Small intestine (tissue), 7 donors: ENCODE results near the gene CFAP61. TPM values are rescaled to one million over a fixed set of nuclear protein-coding genes. Genes with fewer than 3 reads are reported as not detected.
"Not testable (repeated sequence)": the region's sequence is repeated elsewhere in the genome, so short reads cannot be mapped to it uniquely, and the experiment has no call there.

Experiments
- DNase-seq, 2 donors: peaks; one replicate each; pipeline versions ENCODE4 v3.0.0 to v3.0.0-alpha.2; 2013
- FAIRE-seq: peaks from 2 replicates; lab custom pipeline; 2012; peaks lifted over from hg19 to GRCh38; lab: Jason Lieb, UNC
- H3K27ac ChIP-seq, 3 donors: one replicate each; pipeline ENCODE4 v1.5.1; 2013; ENCODE audit warnings: low read length in 2 of 3, mild to moderate bottlenecking in 2 of 3, control low read depth in 1 of 3, inconsistent platforms in 1 of 3, low read depth in 1 of 3, moderate library complexity in 1 of 3
- H3K27me3 ChIP-seq, 3 donors: one replicate each; pipeline ENCODE4 v1.6.1; 2013; ENCODE audit warnings: low read length in 3 of 3, inconsistent platforms in 1 of 3; ENCODE audit not compliant: control insufficient read depth in 3 of 3, insufficient read depth in 3 of 3
- H3K36me3 ChIP-seq, 3 donors: one replicate each; pipeline ENCODE4 v1.6.1; 2013; ENCODE audit warnings: low read length in 3 of 3, inconsistent platforms in 1 of 3, low read depth in 1 of 3, mild to moderate bottlenecking in 1 of 3, moderate library complexity in 1 of 3; ENCODE audit not compliant: control insufficient read depth in 3 of 3, insufficient read depth in 2 of 3
- H3K4me1 ChIP-seq, 3 donors: one replicate each; pipeline ENCODE4 v1.6.1; 2013; ENCODE audit warnings: low read length in 2 of 3, inconsistent platforms in 1 of 3, low read depth in 1 of 3, mild to moderate bottlenecking in 1 of 3, moderate library complexity in 1 of 3; ENCODE audit not compliant: control insufficient read depth in 3 of 3, insufficient read depth in 2 of 3
- H3K4me3 ChIP-seq, 3 donors: one replicate each; pipeline ENCODE4 v1.5.1; 2013; ENCODE audit warnings: low read length in 3 of 3, control low read depth in 1 of 3, inconsistent platforms in 1 of 3, low read depth in 1 of 3, mild to moderate bottlenecking in 1 of 3, moderate library complexity in 1 of 3
- H3K9me3 ChIP-seq, 2 donors: one replicate each; pipeline ENCODE4 v1.6.1; 2013; ENCODE audit warnings: low read depth in 1 of 2, low read length in 1 of 2; ENCODE audit not compliant: control insufficient read depth in 2 of 2, insufficient read depth in 1 of 2
- WGBS, 3 donors: extraction: QIAGEN DNeasy Blood & Tissue Kit; methylation state at CpG; one replicate each; pipeline ENCODE4 v1.1.7; 2013; 5-methylcytosine and 5-hydroxymethylcytosine counted together
- polyA plus RNA-seq, 4 donors: library from polyadenylated mRNA; stranded (reverse) in 3 of 4; unstranded in 1 of 4; fragments of 200-250 nt in 3 of 4; fragments of 120-200 nt in 1 of 4; gene quantifications; one replicate each; pipeline versions ENCODE4 v1.2.1 to v1.2.3, GENCODE V29; 2013
- donor health status: healthy with polysubstance abuse.
- donor health status: control.
- donor health status: control.
- donor health status: Bipolar disorder and iron deficiency.
- donor health status: healthy.

The CFAP61 gene
- polyA plus RNA-seq, 4 donors: 0.18 TPM; not detected in 2

DNA sequence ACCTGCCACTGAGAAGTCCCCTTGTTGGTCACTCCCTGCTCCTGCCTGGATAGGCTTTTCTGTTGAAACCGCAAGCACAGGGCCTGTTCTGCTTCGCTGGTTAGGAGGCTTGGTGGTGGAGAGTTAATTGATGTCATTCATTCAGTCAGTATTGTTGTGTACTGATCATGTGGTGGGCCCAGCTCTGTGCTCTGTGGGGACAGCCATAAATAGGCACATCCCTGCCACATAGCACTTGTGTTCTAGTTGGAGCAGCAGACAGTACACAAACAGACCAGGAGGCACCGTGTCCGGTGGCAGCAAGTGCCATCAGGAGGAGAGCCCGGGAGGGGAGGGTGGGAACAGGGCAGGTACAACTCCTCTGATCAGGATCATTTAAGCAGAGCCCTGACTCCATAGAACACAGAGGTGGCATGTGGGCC is 160.4 kb downstream of the CFAP61 start:
- Histone ChIP-seq H3K4me1 (no peaks in the 10 kb centered on the region), H3K9me3 (no peaks in the 10 kb centered on the region), H3K27me3 (peaks cover 0 to 6% (median 0%) of the 10 kb centered on the region in 3 donors), H3K4me3 (no peak overlapping the region), H3K27ac (no peak overlapping the region), H3K36me3 (no peaks in the 10 kb centered on the region)
- 73 to 86% (median 78%) methylated on average over 5 of the region's 5 CpGs for WGBS, 3 donors
- no peak for DNase-seq
- no peak for FAIRE-seq

DNA sequence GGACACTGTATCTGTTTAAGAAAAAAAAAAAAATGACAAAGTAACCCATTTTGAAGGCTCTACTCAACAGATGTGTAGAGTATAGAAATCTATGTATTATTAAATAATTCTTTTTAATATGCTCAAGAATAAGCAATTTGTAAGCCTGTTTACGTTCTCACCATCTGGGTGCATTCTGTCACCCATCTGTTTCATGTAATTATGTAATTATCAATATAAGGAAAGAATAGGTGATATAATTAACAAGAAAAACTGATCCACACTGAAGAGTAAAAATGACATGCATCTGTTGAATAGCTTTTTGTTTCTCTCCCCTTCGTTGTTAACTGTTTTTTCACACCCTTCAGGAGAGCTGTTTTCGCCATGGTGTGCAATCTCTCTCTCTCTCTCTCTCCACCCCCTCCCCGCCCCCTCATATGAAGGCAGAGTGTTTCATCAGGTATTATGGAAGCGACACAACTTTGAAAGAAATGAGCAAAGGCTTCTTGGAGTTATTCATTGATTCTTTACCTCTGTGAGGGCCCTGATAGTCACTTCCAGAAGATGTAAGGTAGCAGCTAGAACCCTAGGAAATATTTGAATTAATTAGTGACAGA is 161.3 kb downstream of the CFAP61 start:
- Histone ChIP-seq H3K27me3 (peaks cover 0 to 6% (median 0%) of the 10 kb centered on the region in 3 donors), H3K27ac (no peak overlapping the region), H3K4me1 (no peaks in the 10 kb centered on the region), H3K36me3 (no peaks in the 10 kb centered on the region), H3K4me3 (no peak overlapping the region), H3K9me3 (no peaks in the 10 kb centered on the region)
- FAIRE-seq: no peak
- 71 to 77% (median 71%) methylated on average over 5 of the region's 5 CpGs for WGBS, 3 donors
- no peak for DNase-seq

DNA sequence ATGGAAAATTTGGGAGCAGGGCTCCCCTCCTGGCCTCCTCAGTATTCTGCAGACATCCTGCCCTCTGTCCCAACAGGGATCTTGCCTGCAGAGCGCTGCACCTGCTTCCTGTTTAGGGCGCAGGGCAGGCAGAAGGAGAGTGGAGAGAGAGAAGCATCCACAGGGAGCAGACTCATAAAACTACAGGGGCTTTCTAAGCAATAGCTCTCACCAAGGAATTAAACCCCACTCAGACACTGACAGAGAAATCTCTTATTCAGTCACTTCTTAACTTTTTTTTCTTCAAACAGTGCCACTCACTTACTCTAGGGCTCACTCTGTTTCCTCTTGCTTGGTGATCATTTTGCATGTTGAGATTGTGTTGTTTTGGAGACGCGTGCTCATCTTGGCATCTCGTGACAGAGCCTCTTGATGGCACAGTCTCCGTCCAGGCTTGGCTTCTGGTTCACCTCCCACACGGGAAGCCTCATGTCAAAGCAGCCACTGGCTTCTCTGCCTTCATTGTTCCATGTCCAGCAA is 162.5 kb downstream of the CFAP61 start:
- no peaks in the 10 kb centered on the region for H3K9me3 ChIP-seq
- H3K27ac ChIP-seq: no peak overlapping the region
- no peaks in the 10 kb centered on the region for H3K36me3 ChIP-seq
- no peak for FAIRE-seq
- peaks cover 0 to 3% (median 0%) of the 10 kb centered on the region in 3 donors for H3K27me3 ChIP-seq
- no peak overlapping the region for H3K4me3 ChIP-seq
- no peaks in the 10 kb centered on the region for H3K4me1 ChIP-seq
- DNase-seq: no peak
- 59 to 74% (median 65%) methylated on average over 7 of the region's 7 CpGs for WGBS, 3 donors

DNA sequence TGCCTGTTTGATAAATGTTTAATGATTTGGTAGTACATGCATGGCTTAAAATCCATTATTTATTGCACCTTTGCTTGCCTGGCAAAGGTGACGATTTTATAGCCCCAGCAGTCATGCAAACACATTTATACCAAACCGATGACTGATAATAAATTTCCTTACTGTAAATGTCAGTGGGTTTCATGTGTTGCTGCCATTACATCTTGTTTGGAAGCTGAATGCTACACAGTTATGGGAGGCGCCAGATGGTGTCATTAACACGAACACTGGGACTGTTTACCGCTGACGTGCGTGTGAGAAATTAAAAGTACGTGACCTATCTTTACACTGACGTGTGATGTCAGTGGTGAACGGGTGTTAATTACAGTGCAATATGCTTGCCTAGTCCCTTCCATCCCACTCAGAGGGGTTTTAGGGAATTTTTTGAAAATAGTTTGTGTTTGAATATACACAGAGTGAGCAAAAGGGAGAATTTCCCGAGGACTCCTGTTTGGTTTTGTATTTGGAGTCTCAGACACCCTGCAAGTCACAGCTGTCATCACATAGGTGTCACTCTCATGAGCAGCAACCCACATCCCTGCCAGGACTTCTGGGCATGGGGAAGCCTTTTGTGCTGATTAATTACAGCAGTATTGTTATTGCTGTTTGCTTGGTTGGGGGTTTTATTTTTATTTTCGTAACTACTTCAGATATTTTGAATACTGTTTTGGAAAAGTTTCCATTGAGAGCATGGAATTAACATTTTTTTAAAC is 163.8 kb downstream of the CFAP61 start:
- Histone ChIP-seq H3K4me3 (no peak overlapping the region), H3K27ac (no peak overlapping the region), H3K9me3 (no peaks in the 10 kb centered on the region), H3K27me3 (peaks cover 0 to 2% (median 0%) of the 10 kb centered on the region in 3 donors), H3K4me1 (no peaks in the 10 kb centered on the region), H3K36me3 (no peaks in the 10 kb centered on the region)
- DNase-seq: peak in 1 of 2 donors; percentile 7
- no peak for FAIRE-seq
- WGBS, 3 donors: 53 to 62% (median 54%) methylated on average over 12 of the region's 12 CpGs

DNA sequence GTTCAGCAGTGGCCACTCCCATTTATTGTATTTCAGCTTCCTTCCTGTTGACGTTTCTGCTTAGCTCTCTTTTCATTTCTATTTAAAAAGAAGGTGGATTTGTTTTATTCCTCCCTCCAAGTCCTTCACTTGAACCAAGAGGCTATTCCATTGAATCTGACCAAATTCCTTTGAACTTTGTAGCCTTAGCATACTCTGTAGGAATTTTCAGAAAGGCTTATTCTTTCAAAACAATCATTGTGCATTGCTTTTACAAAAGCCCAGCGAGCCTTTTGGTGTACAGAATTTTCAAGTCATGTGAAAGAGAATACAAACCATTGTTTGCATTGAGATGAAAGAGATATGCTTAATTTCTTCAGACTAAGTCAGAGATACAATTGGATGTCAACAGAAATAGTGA is 164.6 kb downstream of the CFAP61 start:
- 30 to 38% (median 32%) methylated on average over 2 of the region's 2 CpGs for WGBS, 3 donors
- Histone ChIP-seq H3K36me3 (no peaks in the 10 kb centered on the region), H3K4me3 (no peak overlapping the region), H3K4me1 (no peaks in the 10 kb centered on the region), H3K27me3 (peaks cover 0 to 2% (median 0%) of the 10 kb centered on the region in 3 donors), H3K27ac (no peak overlapping the region), H3K9me3 (no peaks in the 10 kb centered on the region)
- no peak for FAIRE-seq
- no peak for DNase-seq

DNA sequence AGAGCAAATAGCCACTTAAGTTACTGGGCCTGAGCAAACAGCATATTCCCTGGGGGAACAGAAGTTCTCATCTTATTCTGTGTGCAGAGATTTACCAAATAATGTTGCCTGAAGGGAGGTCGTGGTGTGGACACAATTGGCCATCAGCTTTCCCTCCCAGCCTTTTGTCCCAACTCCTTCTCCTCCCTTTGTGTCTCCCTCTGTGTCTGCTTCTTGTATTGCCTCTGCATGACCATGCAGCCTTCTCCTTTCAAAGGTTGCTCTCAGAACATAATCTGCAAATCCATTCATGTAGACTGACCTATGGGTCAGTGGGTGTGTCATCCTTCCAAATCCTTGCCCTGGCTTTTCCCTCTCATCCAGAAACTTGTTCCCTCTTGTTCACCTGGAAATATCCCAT is 165.3 kb downstream of the CFAP61 start:
- Histone ChIP-seq H3K27ac (no peak overlapping the region), H3K27me3 (peaks cover 0 to 2% (median 0%) of the 10 kb centered on the region in 3 donors), H3K9me3 (no peaks in the 10 kb centered on the region), H3K36me3 (no peaks in the 10 kb centered on the region), H3K4me1 (no peaks in the 10 kb centered on the region), H3K4me3 (no peak overlapping the region)
- no peak for DNase-seq
- FAIRE-seq: no peak
- 24 to 44% (median 27%) methylated on average over 1 of the region's 1 CpG for WGBS, 3 donors

DNA sequence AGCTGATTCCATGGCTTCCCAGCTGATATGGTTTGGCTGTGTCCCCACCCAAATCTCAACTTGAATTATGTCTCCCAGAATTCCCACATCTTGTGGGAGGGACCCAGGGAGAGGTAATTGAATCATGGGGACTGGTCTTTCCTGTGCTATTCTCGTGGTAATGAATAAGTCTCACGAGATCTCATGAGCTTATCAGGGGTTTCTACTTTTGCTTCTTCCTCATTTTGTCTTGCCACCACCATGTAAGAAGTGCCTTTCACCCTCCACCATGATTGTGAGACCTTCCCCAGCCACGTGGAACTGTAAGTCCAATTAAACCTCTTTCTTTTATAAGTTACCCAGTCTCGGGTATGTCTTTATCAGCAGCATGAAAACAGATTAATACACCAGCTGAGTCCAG is 165.8 kb downstream of the CFAP61 start:
- not testable (repeated sequence) for H3K27me3 ChIP-seq, H3K36me3 ChIP-seq, H3K4me3 ChIP-seq, DNase-seq, FAIRE-seq, H3K27ac ChIP-seq, H3K9me3 ChIP-seq, H3K4me1 ChIP-seq
- WGBS, 3 donors: 71 to 82% (median 77%) methylated on average over 4 of the region's 4 CpGs

DNA sequence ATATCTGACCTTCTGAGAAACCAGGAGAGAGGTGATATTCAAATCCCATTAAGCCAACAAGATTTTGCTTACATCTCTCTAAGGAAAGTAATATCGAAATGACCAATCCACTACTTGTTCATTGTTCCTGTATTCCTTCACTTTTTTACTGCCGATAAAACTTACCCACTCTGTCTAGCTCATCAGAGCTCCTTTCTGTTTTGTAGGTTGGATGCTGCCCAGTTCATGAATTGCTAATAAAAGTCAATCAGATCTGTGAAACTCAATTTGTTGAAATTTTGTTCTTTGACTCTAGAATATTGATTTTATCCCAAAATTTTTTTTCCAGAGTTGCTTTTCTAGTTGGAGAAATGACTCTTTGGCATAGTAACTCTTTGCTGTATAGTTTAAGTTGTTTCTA is 166.7 kb downstream of the CFAP61 start:
- Histone ChIP-seq H3K27me3 (no peaks in the 10 kb centered on the region), H3K27ac (no peak overlapping the region), H3K4me1 (no peaks in the 10 kb centered on the region), H3K36me3 (no peaks in the 10 kb centered on the region), H3K4me3 (no peak overlapping the region), H3K9me3 (no peaks in the 10 kb centered on the region)
- no peak for FAIRE-seq
- WGBS, 3 donors: 91 to 96% (median 92%) methylated on average over 2 of the region's 2 CpGs
- DNase-seq: no peak
